ENCODE measurements around the gene B3GNT8. TPM values are rescaled to one million over a fixed set of nuclear protein-coding genes. Genes with fewer than 3 reads are reported as not detected.
A peak's percentile ranks its signal among the peaks of the same experiment; 100 is the strongest.

The B3GNT8 gene
- total RNA-seq, result 0.22 and 0.27 TPM in 2 replicates
- 0.14 TPM for total RNA-seq (2013)
- 0.06 TPM in 1 of 2 replicates, not detected in the other for polyA plus RNA-seq
- 0.21 and 3.3 TPM in 2 replicates for polyA minus RNA-seq

GRCh38 chr19:41426952-41427646 is at the start of gene B3GNT8:
Gene B3GNT8 (minus strand): TSS chr19:41427374. CDS start chr19:41426778, 596 bp downstream.
- Histone ChIP-seq H3K4me2 (replicated peaks; ENCODE audit: low read depth, low read length, poor library complexity, severe bottlenecking) (peak within 1 kb of the TSS; percentile 69), H3K79me2 (ENCODE audit: control insufficient read depth, insufficient read depth, low read length) (no peaks in the 10 kb centered on the region), H3K4me1 (ENCODE audit: control insufficient read depth in 2 of 2, insufficient read depth in 2 of 2, low read length in 2 of 2) (peaks cover 12 to 15% of the 10 kb centered on the region in 2 donors), H3K9me3 (ENCODE audit: control extremely low read depth in 1 of 3, control insufficient read depth in 2 of 3, insufficient read depth in 1 of 3, low read length in 2 of 3) (no peaks in the 10 kb centered on the region), H3K4me3 (ENCODE audit: control extremely low read depth in 1 of 5, extremely low read depth in 1 of 5, insufficient read depth in 1 of 5, low read depth in 2 of 5, low read length in 4 of 5) (peak within 1 kb of the TSS in 1 of 5 experiments; percentile 40), H3K27me3 (replicated peaks in 1 of 4; ENCODE audit: control extremely low read depth in 1 of 4, control insufficient read depth in 3 of 4, insufficient read depth in 4 of 4, low read length in 3 of 4) (no peaks in the 10 kb centered on the region), H3K27ac (ENCODE audit: low read length in 2 of 2) (peak within 1 kb of the TSS in 1 of 2 donors; percentile 36), H3K9ac (ENCODE audit: low read length) (peak within 1 kb of the TSS; percentile 19), H2AFZ (ENCODE audit: insufficient read depth, low read depth, low read length, poor library complexity, severe bottlenecking) (peak within 1 kb of the TSS; percentile 71), H3K36me3 (replicated peaks in 1 of 2; ENCODE audit: control extremely low read depth in 1 of 2, control insufficient read depth in 1 of 2, extremely low read depth in 1 of 2, insufficient read depth in 2 of 2, low read length in 1 of 2) (peaks cover 0 to 48% of the 10 kb centered on the region in 2 experiments), H4K20me1 (ENCODE audit: control insufficient read depth, insufficient read depth, low read length, poor library complexity, severe bottlenecking) (no peaks in the 10 kb centered on the region)
- 34% methylated on average over 12 of the region's 19 CpGs for WGBS (ENCODE audit: insufficient coverage)
- intact Hi-C loops (cut with micrococcal nuclease), result no loop called here
- H3K4me3 Mint-ChIP-seq, result peak within 1 kb of the TSS; percentile 49
- no peaks in the 10 kb centered on the region for H3K9me3 Mint-ChIP-seq (ENCODE audit: insufficient read depth)
- peak within 1 kb of the TSS; percentile 57 for H3K27ac Mint-ChIP-seq
- DNase-seq (no peak), ATAC-seq (ENCODE audit: low read depth) (peak; percentile 24)
- POLR2A ChIA-PET, result no interaction called here
- no peak for TF ChIP-seq EZH2 (IDR thresholded peaks at IDR 0.05; ENCODE audit: borderline replicate concordance, insufficient read depth, low read depth, low read length, poor library complexity, severe bottlenecking)
- no peak for TF ChIP-seq CTCF (IDR thresholded peaks at IDR 0.05)
- CTCF ChIA-PET, result interaction anchor here (1.4 kb wide), 1 partner anchor 22 kb away, joined by 5 read pairs; no protein-coding TSS in a partner anchor
- H3K4me1 Mint-ChIP-seq, result peaks cover 13% of the 10 kb centered on the region
- H3K27me3 Mint-ChIP-seq, result no peaks in the 10 kb centered on the region

GRCh38 chr19:41476583-41476982 is 49.4 kb upstream of the B3GNT8 start:
- H3K9me3 ChIP-seq (ENCODE audit: control extremely low read depth in 1 of 3, control insufficient read depth in 2 of 3, insufficient read depth in 1 of 3, low read length in 2 of 3), result peaks cover 0 to 6% (median 0%) of the 10 kb centered on the region in 3 donors
- peak; percentile 42 for DNase-seq
- no peaks in the 10 kb centered on the region for H3K36me3 ChIP-seq (replicated peaks in 1 of 2; ENCODE audit: control extremely low read depth in 1 of 2, control insufficient read depth in 1 of 2, extremely low read depth in 1 of 2, insufficient read depth in 2 of 2, low read length in 1 of 2)
- no peak overlapping the region for H3K4me3 ChIP-seq (ENCODE audit: control extremely low read depth in 1 of 5, extremely low read depth in 1 of 5, insufficient read depth in 1 of 5, low read depth in 2 of 5, low read length in 4 of 5)
- H3K4me2 ChIP-seq (replicated peaks; ENCODE audit: low read depth, low read length, poor library complexity, severe bottlenecking), result peak overlapping the region; percentile 36
- H3K9ac ChIP-seq (ENCODE audit: low read length), result no peak overlapping the region
- H3K4me1 ChIP-seq (ENCODE audit: control insufficient read depth in 2 of 2, insufficient read depth in 2 of 2, low read length in 2 of 2), result peaks cover 10 to 11% of the 10 kb centered on the region in 2 donors
- no peaks in the 10 kb centered on the region for H4K20me1 ChIP-seq (ENCODE audit: control insufficient read depth, insufficient read depth, low read length, poor library complexity, severe bottlenecking)
- ChIA-PET POLR2A (no interaction called here), CTCF (interaction anchor here (0.5 to 0.6 kb wide), 2 partner anchors 86 to 1322 kb away, joined by 3 to 5 read pairs; no protein-coding TSS in a partner anchor)
- TF ChIP-seq EZH2 (IDR thresholded peaks at IDR 0.05; ENCODE audit: borderline replicate concordance, insufficient read depth, low read depth, low read length, poor library complexity, severe bottlenecking), result no peak
- no peak for TF ChIP-seq CTCF (IDR thresholded peaks at IDR 0.05)
- no peaks in the 10 kb centered on the region for H3K79me2 ChIP-seq (ENCODE audit: control insufficient read depth, insufficient read depth, low read length)
- no peaks in the 10 kb centered on the region for H3K9me3 Mint-ChIP-seq (ENCODE audit: insufficient read depth)
- H3K27ac ChIP-seq (ENCODE audit: low read length in 2 of 2), result peak overlapping the region in 1 of 2 donors; percentile 23
- peaks cover 33% of the 10 kb centered on the region for H3K27me3 Mint-ChIP-seq
- H3K4me3 Mint-ChIP-seq, result no peak overlapping the region
- H3K27ac Mint-ChIP-seq, result peak overlapping the region; percentile 73
- ATAC-seq (ENCODE audit: low read depth), result peak; percentile 45
- H3K27me3 ChIP-seq (replicated peaks in 1 of 4; ENCODE audit: control extremely low read depth in 1 of 4, control insufficient read depth in 3 of 4, insufficient read depth in 4 of 4, low read length in 3 of 4), result peaks cover 0 to 11% (median 3%) of the 10 kb centered on the region in 4 experiments
- peak overlapping the region; percentile 48 for H2AFZ ChIP-seq (ENCODE audit: insufficient read depth, low read depth, low read length, poor library complexity, severe bottlenecking)
- intact Hi-C loops (cut with micrococcal nuclease), result no loop called here
- peaks cover 13% of the 10 kb centered on the region for H3K4me1 Mint-ChIP-seq
